Prostate gland (tissue), 2 donors: ENCODE data around the gene FJX1. TPM values are rescaled to one million over a fixed set of nuclear protein-coding genes. Genes with fewer than 3 reads are reported as not detected.

Experiments
- DNase-seq: peaks from one replicate; pipeline ENCODE4 v3.0.0-alpha.2; 2019; ENCODE audit warnings: low spot score
- H3K27ac ChIP-seq, 2 donors: fragments of 200-600 bp; sonication (generic); 2 replicates each; pipeline ENCODE4 v1.5.1; 2017 to 2019
- H3K27me3 ChIP-seq: fragments of 200-600 bp; sonication (generic); replicated peaks from 2 replicates; pipeline ENCODE4 v1.5.1; 2019; ENCODE audit not compliant: insufficient read depth
- H3K36me3 ChIP-seq, 2 donors: fragments of 200-600 bp; sonication (generic); 1 replicate in 1 of 2; 2 replicates in 1 of 2; pipeline versions ENCODE4 v1.5.1 to v1.8.1; 2017 to 2019
- H3K4me1 ChIP-seq: fragments of 200-600 bp; sonication (generic); replicated peaks from 2 replicates; pipeline ENCODE4 v1.5.1; 2019
- H3K4me3 ChIP-seq, 2 donors: fragments of 200-600 bp; sonication (generic); 2 replicates each; pipeline ENCODE4 v1.5.1; 2017 to 2019
- H3K9me3 ChIP-seq: fragments of 200-600 bp; sonication (generic); 2 replicates; pipeline ENCODE4 v1.5.1; 2017
- CTCF ChIP-seq, 4 experiments: fragments of 200-600 bp in 2 of 4; fragments of 450-650 bp in 2 of 4; sonication (generic) in 2 of 4; IDR thresholded peaks; 1 replicate in 3 of 4; 2 replicates in 1 of 4; pipeline ENCODE4 v1.5.1; 2016 to 2019; ENCODE audit warnings: antibody characterized with exemption in 4 of 4, mild to moderate bottlenecking in 2 of 4, moderate library complexity in 2 of 4
- POLR2A ChIP-seq: fragments of 450-650 bp; IDR thresholded peaks from one replicate; pipeline ENCODE4 v1.6.1; 2016; ENCODE audit warnings: antibody characterized with exemption, mild to moderate bottlenecking
- POLR2AphosphoS5 ChIP-seq: sonication (generic); formaldehyde crosslinking; IDR thresholded peaks from one replicate; pipeline ENCODE4 v1.6.1; 2017; ENCODE audit warnings: antibody characterized with exemption
- WGBS: methylation state at CpG from one replicate; pipeline ENCODE4 v1.1.5; 2018; 5-methylcytosine and 5-hydroxymethylcytosine counted together
- intact Hi-C: fragments of 100-400 bp; cut with DNase I; formaldehyde crosslinking; loops from one replicate; pipeline ENCODE4 v1.14.2; 2022
- total RNA-seq, 2 donors: library from RNA; depleted of rRNA; stranded (reverse); fragments of >200 nt; gene quantifications; one replicate each; pipeline ENCODE4 v1.1.0, GENCODE V29; 2016

FJX1 gene
- total RNA-seq, 2 donors from 2014 or later: 10.8 to 13.7 TPM

- intact Hi-C loops: no loop called here
- TF ChIP-seq POLR2AphosphoS5 (no peak), CTCF (IDR thresholded peaks at IDR 0.05) (no peak), POLR2A (no peak)
- no peak for DNase-seq
- Histone ChIP-seq H3K27me3 (peaks cover 3% of the 10 kb centered on the region), H3K36me3 (no peaks in the 10 kb centered on the region), H3K9me3 (no peaks in the 10 kb centered on the region), H3K27ac (no peak overlapping the region), H3K4me3 (no peak overlapping the region), H3K4me1 (peaks cover 3% of the 10 kb centered on the region)
- 93% methylated on average over 2 of the region's 2 CpGs for WGBS
These were observed 8.2 kb downstream of the FJX1 start for GRCh38 chr11:35626501-35626900.

- H3K27ac ChIP-seq: no peak overlapping the region
- no peak overlapping the region for H3K4me3 ChIP-seq
- no peaks in the 10 kb centered on the region for H3K4me1 ChIP-seq
- H3K36me3 ChIP-seq: no peaks in the 10 kb centered on the region
- peaks cover 3% of the 10 kb centered on the region for H3K27me3 ChIP-seq
- DNase-seq: no peak
- WGBS: 86% methylated on average over 4 of the region's 4 CpGs
- H3K9me3 ChIP-seq: no peaks in the 10 kb centered on the region
- intact Hi-C loops: no loop called here
- no peak for TF ChIP-seq CTCF (IDR thresholded peaks at IDR 0.05)
These were observed 11.3 kb downstream of the FJX1 start for GRCh38 chr11:35629511-35629910.

GRCh38 chr11:35629914-35630313, 11.7 kb downstream of the FJX1 start:
- Histone ChIP-seq H3K9me3 (no peaks in the 10 kb centered on the region), H3K4me1 (no peaks in the 10 kb centered on the region), H3K27me3 (peaks cover 3% of the 10 kb centered on the region), H3K27ac (no peak overlapping the region), H3K4me3 (no peak overlapping the region), H3K36me3 (no peaks in the 10 kb centered on the region)
- no peak for DNase-seq
- WGBS: 70% methylated on average over 6 of the region's 6 CpGs
- intact Hi-C loops: no loop called here
- no peak for TF ChIP-seq CTCF (IDR thresholded peaks at IDR 0.05)
- no peak for TF ChIP-seq POLR2A
- no peak for TF ChIP-seq POLR2AphosphoS5

GRCh38 chr11:35631891-35632290, 13.6 kb downstream of the FJX1 start:
- DNase-seq: no peak
- 82% methylated on average over 3 of the region's 3 CpGs for WGBS
- no peaks in the 10 kb centered on the region for H3K36me3 ChIP-seq
- intact Hi-C loops: no loop called here
- H3K4me3 ChIP-seq: no peak overlapping the region
- peaks cover 3% of the 10 kb centered on the region for H3K27me3 ChIP-seq
- H3K9me3 ChIP-seq: no peaks in the 10 kb centered on the region
- TF ChIP-seq CTCF (IDR thresholded peaks at IDR 0.05) (no peak), POLR2A (no peak), POLR2AphosphoS5 (no peak)
- no peak overlapping the region for H3K27ac ChIP-seq
- H3K4me1 ChIP-seq: no peaks in the 10 kb centered on the region

- 35% methylated on average over 1 of the region's 1 CpG for WGBS
- H3K36me3 ChIP-seq: no peaks in the 10 kb centered on the region
- peaks cover 3% of the 10 kb centered on the region for H3K27me3 ChIP-seq
- H3K9me3 ChIP-seq: no peaks in the 10 kb centered on the region
- no peak for DNase-seq
- no peak overlapping the region for H3K4me3 ChIP-seq
- no peaks in the 10 kb centered on the region for H3K4me1 ChIP-seq
- intact Hi-C loops: no loop called here
- H3K27ac ChIP-seq: no peak overlapping the region
- no peak for TF ChIP-seq CTCF (IDR thresholded peaks at IDR 0.05)
- TF ChIP-seq POLR2AphosphoS5: no peak
- TF ChIP-seq POLR2A: no peak
These were observed 14.0 kb downstream of the FJX1 start for GRCh38 chr11:35632301-35632700.
